GM18868 (cell line): ENCODE results near the gene SEMA4C.
"Not testable (repeated sequence)": the region's sequence is repeated elsewhere in the genome, so short reads cannot be mapped to it uniquely, and the experiment has no call there.

Experiments used
- ATAC-seq: cut with Tn5 transposase; IDR thresholded peaks from one replicate; pipeline ENCODE4 v1.9.1; 2021; ENCODE audit warnings: mild to moderate bottlenecking, moderate library complexity; ENCODE audit not compliant: unreplicated experiment

The SEMA4C gene

GRCh38 chr2:96898641-96899412 lies 28.9 kb upstream of the SEMA4C start:
- ATAC-seq, result no peak

GRCh38 chr2:96898135-96898505 lies 28.2 kb upstream of the SEMA4C start:
- ATAC-seq, result no peak

GRCh38 chr2:96897491-96898134 lies 27.7 kb upstream of the SEMA4C start:
- ATAC-seq, result no peak

- ATAC-seq, result no peak
Observed at GRCh38 chr2:96895746-96896651, 26.1 kb upstream of the SEMA4C start.

- no peak for ATAC-seq
Observed at GRCh38 chr2:96895032-96895745, 25.3 kb upstream of the SEMA4C start.

- no peak for ATAC-seq
Observed at GRCh38 chr2:96894151-96894531, 24.3 kb upstream of the SEMA4C start.

- ATAC-seq, result no peak
Observed at GRCh38 chr2:96893289-96894150, 23.6 kb upstream of the SEMA4C start.

- ATAC-seq, result no peak
Observed at GRCh38 chr2:96891591-96892333, 21.9 kb upstream of the SEMA4C start.

- ATAC-seq, result no peak
Observed at GRCh38 chr2:96890726-96891385, 21.0 kb upstream of the SEMA4C start.

- no peak for ATAC-seq
Observed at GRCh38 chr2:96890252-96890651, 20.4 kb upstream of the SEMA4C start.

GRCh38 chr2:96889502-96889901 lies 19.6 kb upstream of the SEMA4C start:
- not testable (repeated sequence) for ATAC-seq

GRCh38 chr2:96888072-96889011 lies 18.5 kb upstream of the SEMA4C start:
- ATAC-seq, result no peak

GRCh38 chr2:96887493-96888012 lies 17.7 kb upstream of the SEMA4C start:
- no peak for ATAC-seq

- ATAC-seq, result no peak
Observed at GRCh38 chr2:96885432-96886347, 15.8 kb upstream of the SEMA4C start.

GRCh38 chr2:96884299-96885094 lies 14.6 kb upstream of the SEMA4C start:
- ATAC-seq, result no peak

GRCh38 chr2:96883306-96883705 lies 13.4 kb upstream of the SEMA4C start:
- no peak for ATAC-seq
